Measurements from ENCODE around the gene EPS8L2. TPM values are rescaled to one million over a fixed set of nuclear protein-coding genes. Genes with fewer than 3 reads are reported as not detected.

Gene EPS8L2
- total and polyA plus RNA-seq, 2 of the 13 experiments (the other 11 are each of a cell fraction or from before 2014, with no cell fraction given): 89.3 to 416 TPM

DNA sequence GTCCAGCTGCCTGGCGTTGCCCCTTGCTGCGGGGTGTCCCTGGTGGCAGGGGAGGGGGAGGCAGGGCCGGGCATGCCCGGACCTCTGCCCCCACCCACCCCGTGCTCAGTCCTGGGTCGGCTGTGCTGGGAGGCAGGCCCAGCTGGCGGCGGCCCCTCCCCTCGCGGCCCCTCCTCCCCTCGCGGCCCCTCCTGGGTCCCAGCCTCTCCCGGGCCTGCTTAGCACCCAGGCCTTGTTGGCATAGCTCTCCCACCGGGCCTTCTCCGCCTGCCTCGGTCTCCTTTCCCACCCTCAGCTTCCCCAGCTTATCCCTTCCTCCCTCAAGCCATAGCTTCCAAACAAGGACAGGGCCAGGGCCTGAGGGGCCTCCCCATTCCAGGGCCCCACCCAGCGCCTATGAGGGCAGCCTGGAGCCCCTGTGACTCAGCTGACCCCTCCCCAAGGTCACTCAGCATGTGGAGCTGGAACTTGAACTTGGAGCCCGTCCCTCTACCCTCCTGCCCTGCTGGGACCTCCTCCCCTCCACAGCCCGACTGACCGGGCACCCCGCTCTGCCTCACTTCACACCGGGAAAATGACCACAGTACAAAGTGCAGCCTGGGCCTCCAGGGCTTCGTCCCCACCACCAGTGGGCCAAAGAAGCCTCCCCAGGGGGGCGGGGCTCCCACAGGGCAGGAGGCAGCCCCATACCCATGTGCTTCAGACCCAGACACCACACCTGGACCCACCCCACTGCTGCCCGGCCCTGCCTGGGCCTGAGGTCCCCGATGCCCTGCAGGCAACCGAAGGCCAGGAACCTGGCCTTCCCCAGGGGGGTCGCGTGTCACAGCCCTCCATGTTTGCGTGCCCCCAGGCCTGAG lies 1.2 kb downstream of the EPS8L2 start (continued):
- TF ChIP-seq ZBTB10 (CRISPR knock-in tag; IDR thresholded peaks at IDR 0.05; ENCODE audit: borderline replicate concordance) (no peak; the same call in 1 of the 2 replicates), MTF1 (CRISPR knock-in tag; IDR thresholded peaks at IDR 0.05) (no peak), MXD3 (CRISPR knock-in tag; IDR thresholded peaks at IDR 0.05) (no peak; the same call in 1 of the 2 replicates), GATAD2A (CRISPR knock-in tag; IDR thresholded peaks at IDR 0.05) (peak; percentile 89), SATB2 (CRISPR knock-in tag; IDR thresholded peaks at IDR 0.05) (no peak), ZBTB46 (CRISPR knock-in tag; IDR thresholded peaks at IDR 0.05; ENCODE audit: borderline replicate concordance) (peak; percentile 89; the same call in 1 of the 2 replicates), ZNF557 (CRISPR knock-in tag; IDR thresholded peaks at IDR 0.05) (no peak), PRMT3 (CRISPR knock-in tag; IDR thresholded peaks at IDR 0.05; ENCODE audit: borderline replicate concordance, low read depth) (peak; percentile 57; the same call in 1 of the 2 replicates), ZFP62 (CRISPR knock-in tag; IDR thresholded peaks at IDR 0.05) (no peak), FLYWCH1 (CRISPR knock-in tag; IDR thresholded peaks at IDR 0.05) (no peak), POGZ (CRISPR knock-in tag; IDR thresholded peaks at IDR 0.05) (no peak; the same call in none of the 2 replicates), SCMH1 (CRISPR knock-in tag; IDR thresholded peaks at IDR 0.05; ENCODE audit: borderline replicate concordance) (no peak), ZNF891 (CRISPR knock-in tag; IDR thresholded peaks at IDR 0.05) (peak; percentile 65; the same call in 1 of the 2 replicates), YEATS2 (CRISPR knock-in tag; IDR thresholded peaks at IDR 0.05; ENCODE audit: borderline replicate concordance) (no peak; the same call in 1 of the 2 replicates), LRRFIP1 (CRISPR knock-in tag; conservative IDR thresholded peaks at IDR 0.05) (no peak), ZNF772 (CRISPR knock-in tag; IDR thresholded peaks at IDR 0.05) (peak; percentile 33; the same call in 1 of the 2 replicates), RARG (CRISPR knock-in tag; IDR thresholded peaks at IDR 0.05; ENCODE audit: low read depth) (no peak), ZMYM4 (CRISPR knock-in tag; IDR thresholded peaks at IDR 0.05) (peak; percentile 73), NFKBIZ (CRISPR knock-in tag; IDR thresholded peaks at IDR 0.05) (peak; percentile 61; the same call in 1 of the 2 replicates)
- TF ChIP-seq, protein P1, sequence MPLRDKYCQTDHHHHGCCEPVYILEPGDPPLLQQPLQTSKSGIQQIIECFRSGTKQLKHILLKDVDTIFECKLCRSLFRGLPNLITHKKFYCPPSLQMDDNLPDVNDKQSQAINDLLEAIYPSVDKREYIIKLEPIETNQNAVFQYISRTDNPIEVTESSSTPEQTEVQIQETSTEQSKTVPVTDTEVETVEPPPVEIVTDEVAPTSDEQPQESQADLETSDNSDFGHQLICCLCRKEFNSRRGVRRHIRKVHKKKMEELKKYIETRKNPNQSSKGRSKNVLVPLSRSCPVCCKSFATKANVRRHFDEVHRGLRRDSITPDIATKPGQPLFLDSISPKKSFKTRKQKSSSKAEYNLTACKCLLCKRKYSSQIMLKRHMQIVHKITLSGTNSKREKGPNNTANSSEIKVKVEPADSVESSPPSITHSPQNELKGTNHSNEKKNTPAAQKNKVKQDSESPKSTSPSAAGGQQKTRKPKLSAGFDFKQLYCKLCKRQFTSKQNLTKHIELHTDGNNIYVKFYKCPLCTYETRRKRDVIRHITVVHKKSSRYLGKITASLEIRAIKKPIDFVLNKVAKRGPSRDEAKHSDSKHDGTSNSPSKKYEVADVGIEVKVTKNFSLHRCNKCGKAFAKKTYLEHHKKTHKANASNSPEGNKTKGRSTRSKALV (CRISPR knock-in tag; IDR thresholded peaks at IDR 0.05): 0 out of 2 replicates have a peak, but pooled peaks have one; percentile 21

Measured in HepG2 (cell line).